GM21737 (cell line): ENCODE data around the gene ETNK2.
"Not testable (repeated sequence)": the region's sequence is repeated elsewhere in the genome, so short reads cannot be mapped to it uniquely, and the experiment has no call there.

ENCODE experiments used
- ATAC-seq: cut with Tn5 transposase; IDR thresholded peaks from one replicate; pipeline ENCODE4 v1.9.1; 2021; ENCODE audit warnings: mild to moderate bottlenecking, moderate library complexity; ENCODE audit not compliant: unreplicated experiment

ETNK2 gene

GRCh38 chr1:204102739-204103430 lies 49.0 kb downstream of the ETNK2 start:
- ATAC-seq, result no peak

GRCh38 chr1:204102029-204102611 lies 49.7 kb downstream of the ETNK2 start:
- no peak for ATAC-seq

- ATAC-seq, result not testable (repeated sequence)
Observed at GRCh38 chr1:204099754-204100153, 52.1 kb downstream of the ETNK2 start.

GRCh38 chr1:204098683-204099082 lies 53.2 kb downstream of the ETNK2 start:
- no peak for ATAC-seq

- no peak for ATAC-seq
Observed at GRCh38 chr1:204096931-204097330, 54.9 kb downstream of the ETNK2 start.

- no peak for ATAC-seq
Observed at GRCh38 chr1:204094856-204095634, 56.8 kb downstream of the ETNK2 start.

GRCh38 chr1:204094313-204094729 lies 57.5 kb downstream of the ETNK2 start:
- ATAC-seq, result no peak

GRCh38 chr1:204093781-204094180 lies 58.1 kb downstream of the ETNK2 start:
- no peak for ATAC-seq

- no peak for ATAC-seq
Observed at GRCh38 chr1:204093421-204093717, 58.5 kb downstream of the ETNK2 start.

- no peak for ATAC-seq
Observed at GRCh38 chr1:204092632-204093420, 59.0 kb downstream of the ETNK2 start.

GRCh38 chr1:204091787-204092312 lies 60.0 kb downstream of the ETNK2 start:
- ATAC-seq, result no peak

- no peak for ATAC-seq
Observed at GRCh38 chr1:204091066-204091465, 60.8 kb downstream of the ETNK2 start.

- ATAC-seq, result not testable (repeated sequence)
Observed at GRCh38 chr1:204090132-204090531, 61.7 kb downstream of the ETNK2 start.

GRCh38 chr1:204089044-204089751 lies 62.6 kb downstream of the ETNK2 start:
- ATAC-seq, result no peak

GRCh38 chr1:204088596-204088995 lies 63.2 kb downstream of the ETNK2 start:
- no peak for ATAC-seq

- no peak for ATAC-seq
Observed at GRCh38 chr1:204087893-204088528, 63.8 kb downstream of the ETNK2 start.

- no peak for ATAC-seq
Observed at GRCh38 chr1:204087181-204087892, 64.5 kb downstream of the ETNK2 start.

- no peak for ATAC-seq
Observed at GRCh38 chr1:204085876-204086275, 66.0 kb downstream of the ETNK2 start.

GRCh38 chr1:204084247-204084772 lies 67.5 kb downstream of the ETNK2 start:
- no peak for ATAC-seq
